Fibroblast of skin of back (primary cell): ENCODE results near the gene DLG5.
A peak's percentile ranks its signal among the peaks of the same experiment; 100 is the strongest.
"Not testable (repeated sequence)": the region's sequence is repeated elsewhere in the genome, so short reads cannot be mapped to it uniquely, and the experiment has no call there.

Experiments
- DNase-seq: peaks from one replicate; pipeline ENCODE4 v3.0.0-alpha.2; 2013

DLG5 gene

GRCh38 chr10:77763453-77764430 lies 162.8 kb downstream of the DLG5 start:
- no peak for DNase-seq

- not testable (repeated sequence) for DNase-seq
These were observed 168.1 kb downstream of the DLG5 start for GRCh38 chr10:77758406-77758805.

GRCh38 chr10:77756319-77757232 lies 170.0 kb downstream of the DLG5 start:
- peak; percentile 82 for DNase-seq

- peak; percentile 81 for DNase-seq
These were observed 180.4 kb downstream of the DLG5 start for GRCh38 chr10:77746047-77746707.

- no peak for DNase-seq
These were observed 182.3 kb downstream of the DLG5 start for GRCh38 chr10:77744245-77744644.

- DNase-seq: no peak
These were observed 184.4 kb downstream of the DLG5 start for GRCh38 chr10:77742172-77742571.

GRCh38 chr10:77741746-77742145 lies 184.8 kb downstream of the DLG5 start:
- peak; percentile 67 for DNase-seq
